H1 (cell line): ENCODE results near the gene ZMIZ1. TPM values are rescaled to one million over a fixed set of nuclear protein-coding genes. Genes with fewer than 3 reads are reported as not detected.

Experiments used
- CBX5 ChIP-seq: fragments of 300-800, 300-1000 bp; sonication (generic); IDR thresholded peaks from 2 replicates; pipeline ENCODE4 v1.7.1; 2016; ENCODE audit warnings: antibody characterized with exemption, low read length, low read depth
- CHD7 ChIP-seq: fragments of 300-600 bp; sonication (generic); IDR thresholded peaks from 2 replicates; pipeline ENCODE4 v1.7.1; 2012; ENCODE audit warnings: low read length, moderate library complexity, mild to moderate bottlenecking, inconsistent platforms; ENCODE audit not compliant: insufficient replicate concordance
- JUND ChIP-seq: IDR thresholded peaks from 2 replicates; pipeline ENCODE4 v1.6.1; 2011; ENCODE audit warnings: mild to moderate bottlenecking, improper control_type of control experiment, low read length
- MAX ChIP-seq: IDR thresholded peaks from 2 replicates; pipeline ENCODE4 v1.6.1; 2012; ENCODE audit warnings: inconsistent platforms
- POLR2A ChIP-seq, 2 experiments: IDR thresholded peaks; 1 replicate in 1 of 2; 2 replicates in 1 of 2; pipeline ENCODE4 v1.6.1; 2011; ENCODE audit warnings: low read depth in 2 of 2, low read length in 2 of 2, mild to moderate bottlenecking in 2 of 2; ENCODE audit errors: control extremely low read depth in 1 of 2
- POU5F1 ChIP-seq: IDR thresholded peaks from 2 replicates; pipeline ENCODE4 v1.6.1; 2011; ENCODE audit warnings: low read depth, mild to moderate bottlenecking, low read length, moderate library complexity
- RFX5 ChIP-seq: IDR thresholded peaks from 2 replicates; pipeline ENCODE4 v1.6.1; 2011; ENCODE audit warnings: low read depth, low read length, improper control_type of control experiment, borderline replicate concordance
- SIRT6 ChIP-seq: IDR thresholded peaks from one replicate; pipeline ENCODE4 v1.7.1; 2012; ENCODE audit warnings: low read length, inconsistent platforms
- polyA plus RNA-seq, 7 experiments: library from polyadenylated mRNA; depleted of rRNA in 3 of 7; stranded (reverse) in 5 of 7; unstranded in 2 of 7; fragments of >200 nt in 5 of 7; fragments of 200-250 nt in 2 of 7; gene quantifications; 1 replicate in 5 of 7; 2 replicates in 1 of 7; 4 replicates in 1 of 7; pipeline versions ENCODE4 v1.2.1 to v1.2.3, GENCODE V29; 2011 to 2013; ENCODE audit warnings: missing spikeins in 2 of 7, mixed read lengths in 2 of 7
- total RNA-seq: library from RNA; stranded (reverse); fragmentation: NEBNext Ultra II Directional; extraction: Animal tissue kit (Norgen Biotek cat#: 25700); gene quantifications from 2 replicates; pipeline ENCODE4 v1.2.1, GENCODE V29; 2021

The ZMIZ1 gene
- total and polyA plus RNA-seq, 2 of the 8 experiments (the other 6 are each of a cell fraction or from before 2014, with no cell fraction given), result 8.1 to 28.0 TPM

GRCh38 chr10:79222186-79222585 is 153.4 kb downstream of the ZMIZ1 start (continued):
- no peak for TF ChIP-seq CHD7
- no peak for TF ChIP-seq MAX
- no peak for TF ChIP-seq RFX5
- TF ChIP-seq POLR2A (IDR thresholded peaks at IDR 0.05; ENCODE audit: control extremely low read depth in 1 of 2, low read depth in 2 of 2, low read length in 2 of 2), result no peak
- no peak for TF ChIP-seq SIRT6
- TF ChIP-seq POU5F1, result no peak
- no peak for TF ChIP-seq CBX5
- no peak for TF ChIP-seq JUND
- TF ChIP-seq, all 59 proteins: peak for 0
